Activated B cell treated with CpG ODN at 0.5 μM for 24 hours (primary cell): ENCODE measurements around the gene CACHD1. TPM values are rescaled to one million over a fixed set of nuclear protein-coding genes. Genes with fewer than 3 reads are reported as not detected.

Source experiments
- ATAC-seq: fragments of 200-7000 bp; cut with Tn5 transposase; one replicate; pipeline ENCODE4 v1.10.0; 2021; ENCODE audit warnings: low read depth, mild to moderate bottlenecking, moderate library complexity
- CTCF ChIA-PET: fragments of 350-600 bp; sonication (Branson Sonifier 250); formaldehyde crosslinking; loops from one replicate; lab custom pipeline; 2021; ENCODE audit warnings: antibody characterized with exemption; lab: Charles Lee
- POLR2A ChIA-PET: fragments of 350-600 bp; sonication (Branson Sonifier 250); formaldehyde crosslinking; loops from one replicate; lab custom pipeline; 2021; ENCODE audit warnings: antibody characterized with exemption; lab: Charles Lee
- DNase-seq: peaks from one replicate; pipeline ENCODE4 v3.0.0; 2022
- H3K27ac Mint-ChIP-seq: one replicate; pipeline ENCODE4 v1.8.0; 2020; ENCODE audit warnings: mixed read lengths
- H3K27me3 Mint-ChIP-seq: one replicate; pipeline ENCODE4 v1.8.0; 2021; ENCODE audit warnings: mixed read lengths
- H3K36me3 Mint-ChIP-seq: one replicate; pipeline ENCODE4 v1.8.0; 2021; ENCODE audit warnings: low read depth, mixed read lengths
- H3K4me1 Mint-ChIP-seq: one replicate; pipeline ENCODE4 v1.8.0; 2021; ENCODE audit warnings: mixed read lengths
- H3K4me3 Mint-ChIP-seq: one replicate; pipeline ENCODE4 v1.8.0; 2020; ENCODE audit warnings: mild to moderate bottlenecking, mixed read lengths
- H3K9me3 Mint-ChIP-seq: one replicate; pipeline ENCODE4 v1.8.0; 2020; ENCODE audit warnings: mixed read lengths
- CTCF ChIP-seq: fragments of 200-600 bp; IDR thresholded peaks from one replicate; pipeline ENCODE4 v1.8.0; 2022; ENCODE audit warnings: antibody characterized with exemption, mild to moderate bottlenecking
- intact Hi-C: fragments of 100-400 bp; cut with micrococcal nuclease; formaldehyde crosslinking; loops from one replicate; pipeline ENCODE4 v1.15.1; 2024
- total RNA-seq: library from RNA; stranded (reverse); gene quantifications from 2 replicates; pipeline ENCODE4 v1.2.3, GENCODE V29; 2022

The CACHD1 gene
- total RNA-seq, 1 donor from 2014 or later = 0.22 TPM

- H3K27ac Mint-ChIP-seq = no peak overlapping the region
- POLR2A ChIA-PET = no interaction called here
- H3K27me3 Mint-ChIP-seq = peaks cover 4% of the 10 kb centered on the region
- CTCF ChIA-PET = no interaction called here
- ATAC-seq (no peak), DNase-seq (no peak)
- no peaks in the 10 kb centered on the region for H3K9me3 Mint-ChIP-seq
- no peak overlapping the region for H3K4me3 Mint-ChIP-seq
- no peak for TF ChIP-seq CTCF
- H3K36me3 Mint-ChIP-seq = no peaks in the 10 kb centered on the region
- intact Hi-C loops = no loop called here
- H3K4me1 Mint-ChIP-seq = no peaks in the 10 kb centered on the region
Observed at GRCh38 chr1:64530969-64531692, 61.2 kb downstream of the CACHD1 start.

GRCh38 chr1:64532646-64533045 is 62.7 kb downstream of the CACHD1 start:
- Mint-ChIP-seq H3K9me3 (no peaks in the 10 kb centered on the region), H3K4me1 (no peaks in the 10 kb centered on the region), H3K27ac (no peak overlapping the region), H3K36me3 (no peaks in the 10 kb centered on the region), H3K4me3 (no peak overlapping the region), H3K27me3 (no peaks in the 10 kb centered on the region)
- ChIA-PET CTCF (no interaction called here), POLR2A (no interaction called here)
- no peak for TF ChIP-seq CTCF
- intact Hi-C loops = no loop called here
- ATAC-seq = no peak
- no peak for DNase-seq

- Mint-ChIP-seq H3K4me1 (no peaks in the 10 kb centered on the region), H3K4me3 (no peak overlapping the region), H3K9me3 (no peaks in the 10 kb centered on the region), H3K36me3 (no peaks in the 10 kb centered on the region), H3K27ac (no peak overlapping the region), H3K27me3 (peaks cover 2% of the 10 kb centered on the region)
- intact Hi-C loops = no loop called here
- DNase-seq = no peak
- no peak for ATAC-seq
- POLR2A ChIA-PET = no interaction called here
- CTCF ChIA-PET = no interaction called here
- TF ChIP-seq CTCF = no peak
Observed at GRCh38 chr1:64535938-64536835, 66.3 kb downstream of the CACHD1 start.

- Mint-ChIP-seq H3K36me3 (no peaks in the 10 kb centered on the region), H3K27me3 (peaks cover 2% of the 10 kb centered on the region), H3K9me3 (no peaks in the 10 kb centered on the region), H3K4me3 (no peak overlapping the region), H3K27ac (no peak overlapping the region), H3K4me1 (no peaks in the 10 kb centered on the region)
- CTCF ChIA-PET = no interaction called here
- intact Hi-C loops = no loop called here
- POLR2A ChIA-PET = no interaction called here
- ATAC-seq (no peak), DNase-seq (no peak)
- no peak for TF ChIP-seq CTCF
Observed at GRCh38 chr1:64536836-64537490, 67.0 kb downstream of the CACHD1 start.

GRCh38 chr1:64537942-64538341 is 68.0 kb downstream of the CACHD1 start:
- no peak overlapping the region for H3K4me3 Mint-ChIP-seq
- CTCF ChIA-PET = no interaction called here
- DNase-seq = no peak
- POLR2A ChIA-PET = no interaction called here
- intact Hi-C loops = no loop called here
- no peak overlapping the region for H3K27ac Mint-ChIP-seq
- no peaks in the 10 kb centered on the region for H3K9me3 Mint-ChIP-seq
- no peaks in the 10 kb centered on the region for H3K4me1 Mint-ChIP-seq
- no peak for TF ChIP-seq CTCF
- H3K36me3 Mint-ChIP-seq = no peaks in the 10 kb centered on the region
- ATAC-seq = no peak
- H3K27me3 Mint-ChIP-seq = peaks cover 2% of the 10 kb centered on the region
